GM12892 (cell line): ENCODE data around the gene FASTK.

ENCODE experiments used
- POLR2A ChIP-seq: IDR thresholded peaks from 2 replicates; pipeline ENCODE4 v1.6.1; 2011; ENCODE audit warnings: low read depth, low read length, control low read depth
- POLR2AphosphoS5 ChIP-seq: IDR thresholded peaks from 2 replicates; pipeline ENCODE4 v1.6.1; 2011; ENCODE audit warnings: low read depth, low read length, control low read depth

DNA sequence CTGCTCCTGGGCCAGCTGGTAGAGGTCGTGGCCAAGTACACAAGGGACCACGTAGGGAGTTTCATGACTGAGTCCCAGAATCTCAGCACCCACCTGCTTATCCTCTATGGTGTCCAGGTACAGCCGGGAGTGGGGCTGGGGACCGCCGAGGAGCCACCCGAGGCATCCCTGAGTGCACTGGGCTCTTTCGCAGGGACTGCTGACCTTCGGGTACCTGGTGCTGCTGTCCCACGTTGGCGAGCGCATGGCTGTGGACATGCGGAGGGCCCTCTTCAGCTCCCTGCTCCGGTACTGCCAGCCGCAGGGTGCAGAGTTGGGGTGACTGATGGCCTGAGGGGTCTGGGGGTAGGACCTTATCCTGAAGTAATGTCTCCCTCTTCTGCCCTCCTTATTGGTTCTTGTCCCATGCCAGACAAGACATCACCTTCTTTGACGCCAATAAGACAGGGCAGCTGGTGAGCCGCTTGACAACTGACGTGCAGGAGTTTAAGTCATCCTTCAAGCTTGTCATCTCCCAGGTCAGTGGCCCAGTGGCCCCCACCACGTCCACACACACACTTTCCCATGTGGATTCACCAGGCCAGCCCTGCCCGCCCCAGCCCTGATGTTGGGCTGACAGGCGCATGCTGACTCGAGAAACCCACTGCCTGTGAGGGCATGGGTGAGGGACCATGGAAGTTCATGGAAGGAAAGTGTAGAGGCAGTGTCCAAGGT is 46.1 kb downstream of the FASTK start:
- no peak for TF ChIP-seq POLR2A
- no peak for TF ChIP-seq POLR2AphosphoS5
